A549 (cell line): ENCODE data around the gene KLHL22. TPM values are rescaled to one million over a fixed set of nuclear protein-coding genes. Genes with fewer than 3 reads are reported as not detected.

Experiments
- ATAC-seq, 2 experiments: fragments of 200-7000 bp in 1 of 2; fragments of >200 bp in 1 of 2; cut with Nextera tagmentation in 1 of 2; cut with Tn5 transposase in 1 of 2; 3 replicates each; pipeline versions ENCODE4 v1.8.0 to v1.9.1; 2018 to 2020; ENCODE audit warnings: mild to moderate bottlenecking in 1 of 2, moderate library complexity in 1 of 2
- CTCF ChIA-PET: fragments of 300-600 bp; sonication (Branson Sonifier 250); formaldehyde crosslinking; extraction: SDS; loops from one replicate; lab custom pipeline; 2021; ENCODE audit warnings: antibody characterized with exemption, inconsistent platforms; lab: Yijun Ruan, JAX
- POLR2A ChIA-PET: fragments of 350-600 bp; formaldehyde crosslinking; extraction: SDS; loops from one replicate; lab custom pipeline; 2021; ENCODE audit warnings: antibody characterized with exemption, inconsistent platforms; lab: Yijun Ruan, JAX
- DNase-seq, 2 experiments: peaks; one replicate each; pipeline versions ENCODE4 v3.0.0 to v3.0.0-alpha.2; 2011 to 2016; ENCODE audit warnings: low read depth in 1 of 2, low spot score in 1 of 2
- FAIRE-seq: peaks from 2 replicates; lab custom pipeline; 2011; peaks lifted over from hg19 to GRCh38; lab: Jason Lieb, UNC
- H3K27ac ChIP-seq, 2 experiments: fragments of >200 bp; sonication (Bioruptor Twin); formaldehyde crosslinking; 3 replicates each; pipeline ENCODE4 v1.5.1; 2016 to 2017
- H3K4me1 ChIP-seq: fragments of >200 bp; sonication (Bioruptor Twin); formaldehyde crosslinking; 3 replicates; pipeline ENCODE4 v1.6.1; 2016
- H3K4me2 ChIP-seq: fragments of >200 bp; sonication (Bioruptor Twin); formaldehyde crosslinking; 3 replicates; pipeline ENCODE4 v1.6.1; 2016
- H3K4me3 ChIP-seq: fragments of >200 bp; sonication (Bioruptor Twin); formaldehyde crosslinking; 3 replicates; pipeline ENCODE4 v1.5.1; 2016
- H3K9me3 ChIP-seq: fragments of >200 bp; sonication (Bioruptor Twin); formaldehyde crosslinking; 3 replicates; pipeline ENCODE4 v1.6.1; 2016
- BHLHE40 ChIP-seq: IDR thresholded peaks from 2 replicates; pipeline ENCODE4 v1.6.1; 2012; ENCODE audit warnings: low read depth, low read length, inconsistent platforms
- CBX2 ChIP-seq: fragments of 200-600 bp; sonication (generic); IDR thresholded peaks from 2 replicates; pipeline ENCODE4 v1.6.1; 2016; ENCODE audit warnings: low read depth, mild to moderate bottlenecking, borderline replicate concordance
- CHD2 ChIP-seq: fragments of 150-350 bp; IDR thresholded peaks from 2 replicates; pipeline ENCODE4 v1.6.1; 2014; ENCODE audit warnings: low read length; ENCODE audit not compliant: partially characterized antibody
- CHD4 ChIP-seq: fragments of 200-600 bp; sonication (generic); IDR thresholded peaks from 2 replicates; pipeline ENCODE4 v1.6.1; 2016; ENCODE audit warnings: antibody characterized with exemption, mild to moderate bottlenecking, borderline replicate concordance
- CTCF ChIP-seq: fragments of >200 bp; sonication (Bioruptor Twin); formaldehyde crosslinking; IDR thresholded peaks from 3 replicates; pipeline ENCODE4 v1.5.1; 2016
- EHMT2 ChIP-seq: fragments of 200-600 bp; sonication (generic); IDR thresholded peaks from 2 replicates; pipeline ENCODE4 v1.6.1; 2016; ENCODE audit warnings: antibody characterized with exemption, low read depth, mild to moderate bottlenecking, moderate library complexity
- ESRRA ChIP-seq: fragments of 150-350 bp; IDR thresholded peaks from 2 replicates; pipeline ENCODE4 v1.6.1; 2014; ENCODE audit warnings: mild to moderate bottlenecking, low read length, borderline replicate concordance
- FOSB ChIP-seq: fragments of 250-450 bp; sonication (Bioruptor Pico); IDR thresholded peaks from 2 replicates; pipeline ENCODE4 v1.5.0; 2020; ENCODE audit warnings: mild to moderate bottlenecking, moderate library complexity
- FOSL2 ChIP-seq, 2 experiments: fragments of 450-650 bp in 1 of 2; fragments of >200 bp in 1 of 2; sonication (Bioruptor Twin) in 1 of 2; formaldehyde crosslinking; IDR thresholded peaks; 2 replicates each; pipeline versions ENCODE4 v1.5.0 to v1.6.1; 2016 to 2020; ENCODE audit warnings: mild to moderate bottlenecking in 1 of 2, moderate library complexity in 1 of 2
- FOXS1 ChIP-seq: fragments of 250-450 bp; sonication (Bioruptor Pico); IDR thresholded peaks from 2 replicates; pipeline ENCODE4 v1.5.0; 2020; ENCODE audit warnings: mild to moderate bottlenecking, moderate library complexity
- HOXA7 ChIP-seq: fragments of 250-450 bp; sonication (Bioruptor Pico); IDR thresholded peaks from 2 replicates; pipeline ENCODE4 v1.5.0; 2020; ENCODE audit warnings: mild to moderate bottlenecking, moderate library complexity
- KDM1A ChIP-seq: fragments of 200-600 bp; sonication (generic); IDR thresholded peaks from 2 replicates; pipeline ENCODE4 v1.6.1; 2016; ENCODE audit warnings: low read depth, mild to moderate bottlenecking
- MAZ ChIP-seq: fragments of 150-350 bp; IDR thresholded peaks from 2 replicates; pipeline ENCODE4 v1.6.1; 2014; ENCODE audit warnings: antibody characterized with exemption, low read depth, low read length, borderline replicate concordance
- MYC ChIP-seq: IDR thresholded peaks from 2 replicates; pipeline ENCODE4 v1.6.1; 2012; ENCODE audit warnings: mild to moderate bottlenecking, inconsistent platforms, low read length, improper control_type of control experiment, borderline replicate concordance
- POLR2AphosphoS2 ChIP-seq: conservative IDR thresholded peaks from 2 replicates; pipeline ENCODE4 v1.6.1; 2012; ENCODE audit warnings: low read length, improper control_type of control experiment, inconsistent platforms
- RAD21 ChIP-seq, 2 experiments: fragments of >200 bp in 1 of 2; sonication (Bioruptor Twin) in 1 of 2; formaldehyde crosslinking in 1 of 2; IDR thresholded peaks in 1 of 2; conservative IDR thresholded peaks in 1 of 2; 2 replicates in 1 of 2; 3 replicates in 1 of 2; pipeline ENCODE4 v1.6.1; 2012 to 2018; ENCODE audit warnings: inconsistent platforms in 1 of 2
- RARB ChIP-seq: fragments of 250-450 bp; sonication (Bioruptor Pico); IDR thresholded peaks from 2 replicates; pipeline ENCODE4 v1.8.0; 2021; ENCODE audit warnings: mild to moderate bottlenecking, moderate library complexity
- RCOR1 ChIP-seq: fragments of 150-350 bp; IDR thresholded peaks from 2 replicates; pipeline ENCODE4 v1.6.1; 2014; ENCODE audit warnings: antibody characterized with exemption, low read length, low read depth
- WGBS: methylation state at CpG from one replicate; pipeline ENCODE4 v1.1.6; 2017; ENCODE audit errors: missing lambda C conversion rate; 5-methylcytosine and 5-hydroxymethylcytosine counted together
- polyA plus RNA-seq, 4 experiments: library from polyadenylated mRNA; depleted of rRNA in 3 of 4; stranded (reverse); fragments of >200 nt; fragmentation: RNase III in 1 of 4; extraction: RNeasy Plus Mini Kit Qiagen cat#74134 plus additional on column Dnase treatment in 1 of 4; gene quantifications; 2 replicates in 3 of 4; 3 replicates in 1 of 4; pipeline ENCODE4 v1.2.3, GENCODE V29; 2011 to 2017
- TF ChIP-seq, protein P1 (sequence below): fragments of >200 bp; sonication (Bioruptor Twin); formaldehyde crosslinking; IDR thresholded peaks from 3 replicates; pipeline ENCODE4 v1.6.1; 2016
- TF ChIP-seq, protein P2 (sequence below): fragments of 250-450 bp; sonication (Bioruptor Pico); IDR thresholded peaks from 2 replicates; pipeline ENCODE4 v1.5.0; 2020; ENCODE audit warnings: low read depth, mild to moderate bottlenecking, moderate library complexity
- TF ChIP-seq, protein P3 (sequence below): IDR thresholded peaks from 2 replicates; pipeline ENCODE4 v1.6.1; 2012
- TF ChIP-seq, protein P4 (sequence below): fragments of 150-350 bp; IDR thresholded peaks from 2 replicates; pipeline ENCODE4 v1.6.1; 2014; ENCODE audit warnings: low read depth, mild to moderate bottlenecking, low read length

Gene KLHL22
- polyA plus RNA-seq, 2 of the 4 experiments (the other 2 are of a cell fraction) = 11.7 TPM

GRCh38 chr22:20516399-20516798 is 20.8 kb upstream of the KLHL22 start (continued):
- TF ChIP-seq, protein P1, sequence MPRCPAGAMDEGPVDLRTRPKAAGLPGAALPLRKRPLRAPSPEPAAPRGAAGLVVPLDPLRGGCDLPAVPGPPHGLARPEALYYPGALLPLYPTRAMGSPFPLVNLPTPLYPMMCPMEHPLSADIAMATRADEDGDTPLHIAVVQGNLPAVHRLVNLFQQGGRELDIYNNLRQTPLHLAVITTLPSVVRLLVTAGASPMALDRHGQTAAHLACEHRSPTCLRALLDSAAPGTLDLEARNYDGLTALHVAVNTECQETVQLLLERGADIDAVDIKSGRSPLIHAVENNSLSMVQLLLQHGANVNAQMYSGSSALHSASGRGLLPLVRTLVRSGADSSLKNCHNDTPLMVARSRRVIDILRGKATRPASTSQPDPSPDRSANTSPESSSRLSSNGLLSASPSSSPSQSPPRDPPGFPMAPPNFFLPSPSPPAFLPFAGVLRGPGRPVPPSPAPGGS = no peak

DNA sequence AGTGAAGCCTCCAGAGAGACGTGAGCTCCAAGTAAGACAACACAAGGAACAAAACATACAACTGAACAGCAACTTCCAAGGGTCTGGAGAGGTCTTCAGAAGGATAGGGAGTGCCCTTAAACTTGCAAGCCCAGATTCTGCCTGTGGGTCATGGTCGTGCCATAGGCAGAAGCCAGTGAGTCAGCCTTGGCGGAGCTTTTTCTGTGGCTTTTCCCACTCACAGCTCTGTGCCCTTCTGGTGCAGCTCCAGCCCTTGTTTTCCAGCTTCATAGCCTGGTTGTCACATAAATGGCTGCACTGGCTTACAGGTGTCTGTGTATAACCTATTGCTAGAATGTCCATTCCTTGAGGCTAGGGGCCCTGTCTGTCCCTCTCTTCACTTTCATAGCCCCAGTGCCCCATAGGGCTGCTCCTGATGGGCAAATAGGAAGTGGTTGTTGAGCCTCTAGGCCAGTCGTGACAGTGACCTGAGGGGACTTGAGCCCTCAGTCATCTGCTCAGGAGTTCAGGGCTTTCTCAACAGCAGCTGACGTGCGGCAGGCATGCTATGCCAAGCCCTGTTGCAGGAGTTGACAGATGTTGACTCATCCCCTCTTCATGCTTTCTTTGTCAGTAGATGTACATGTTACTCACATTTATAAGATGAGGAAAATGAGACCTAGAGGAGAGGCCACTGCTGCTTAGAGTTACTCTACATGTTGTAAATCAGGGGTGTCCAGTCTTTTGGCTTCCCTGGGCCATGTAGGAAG is 19.2 kb upstream of the KLHL22 start:
- H3K27ac ChIP-seq = no peak overlapping the region
- POLR2A ChIA-PET = interaction anchor here (1.1 to 1.2 kb wide), 2 partner anchors 8 to 19 kb away, joined by 3 read pairs; partner anchors contain the start of gene KLHL22
- FAIRE-seq (no peak), ATAC-seq (peak; percentile 63 to 81), DNase-seq (peak in 1 of 2 experiments; percentile 31)
- H3K4me2 ChIP-seq = no peak overlapping the region
- WGBS = 16% methylated on average over 4 of the region's 6 CpGs
- CTCF ChIA-PET = interaction anchor here (1.0 to 1.9 kb wide), 5 partner anchors 9 to 53 kb away, joined by 3 to 9 read pairs (median 4); no protein-coding TSS in a partner anchor
- H3K9me3 ChIP-seq = no peaks in the 10 kb centered on the region
- no peak overlapping the region for H3K4me3 ChIP-seq
- TF ChIP-seq, protein P2, sequence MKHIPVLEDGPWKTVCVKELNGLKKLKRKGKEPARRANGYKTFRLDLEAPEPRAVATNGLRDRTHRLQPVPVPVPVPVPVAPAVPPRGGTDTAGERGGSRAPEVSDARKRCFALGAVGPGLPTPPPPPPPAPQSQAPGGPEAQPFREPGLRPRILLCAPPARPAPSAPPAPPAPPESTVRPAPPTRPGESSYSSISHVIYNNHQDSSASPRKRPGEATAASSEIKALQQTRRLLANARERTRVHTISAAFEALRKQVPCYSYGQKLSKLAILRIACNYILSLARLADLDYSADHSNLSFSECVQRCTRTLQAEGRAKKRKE (CRISPR knock-in tag) = no peak
- TF ChIP-seq ESRRA = no peak
- no peak for TF ChIP-seq RCOR1
- no peak for TF ChIP-seq CHD4
- no peak for TF ChIP-seq MYC
- no peak for TF ChIP-seq CBX2
- no peak for TF ChIP-seq BHLHE40
- TF ChIP-seq FOXS1 = no peak
- no peak for TF ChIP-seq RARB (CRISPR knock-in tag)
- H3K4me1 ChIP-seq = peaks cover 47% of the 10 kb centered on the region

GRCh38 chr22:20511578-20512229 is 16.1 kb upstream of the KLHL22 start:
- no peaks in the 10 kb centered on the region for H3K9me3 ChIP-seq
- ATAC-seq (no peak), FAIRE-seq (no peak), DNase-seq (no peak)
- H3K27ac ChIP-seq = peak overlapping the region in 1 of 2 experiments; percentile 40; a peak in 1 of 6 replicates
- H3K4me2 ChIP-seq = peak overlapping the region; percentile 99; the same call in 1 of the 3 replicates
- ChIA-PET POLR2A (interaction anchor here (1.2 kb wide), 1 partner anchor 19 kb away, joined by 5 read pairs; no protein-coding TSS in a partner anchor), CTCF (interaction anchor here (0.6 to 1.5 kb wide), 4 partner anchors 10 to 63 kb away, joined by 3 to 5 read pairs (median 4); no protein-coding TSS in a partner anchor)
- H3K4me1 ChIP-seq = peaks cover 55% of the 10 kb centered on the region
- 72% methylated on average over 3 of the region's 4 CpGs for WGBS
- no peak overlapping the region for H3K4me3 ChIP-seq
- TF ChIP-seq RARB (CRISPR knock-in tag) (no peak), RAD21 (conservative IDR thresholded peaks at IDR 0.05 in 1 of 2, IDR thresholded peaks at IDR 0.05 in 1 of 2) (no peak), FOSL2 (IDR thresholded peaks at IDR 0.05) (no peak), FOSL2 (CRISPR knock-in tag; IDR thresholded peaks at IDR 0.05) (no peak), RCOR1 (no peak), CHD2 (no peak), POLR2AphosphoS2 (no peak), ESRRA (no peak), EHMT2 (no peak), KDM1A (no peak), CTCF (no peak), MAZ (no peak), BHLHE40 (no peak), FOSB (CRISPR knock-in tag) (no peak), CBX2 (no peak), HOXA7 (CRISPR knock-in tag) (no peak)
- TF ChIP-seq, protein P3, sequence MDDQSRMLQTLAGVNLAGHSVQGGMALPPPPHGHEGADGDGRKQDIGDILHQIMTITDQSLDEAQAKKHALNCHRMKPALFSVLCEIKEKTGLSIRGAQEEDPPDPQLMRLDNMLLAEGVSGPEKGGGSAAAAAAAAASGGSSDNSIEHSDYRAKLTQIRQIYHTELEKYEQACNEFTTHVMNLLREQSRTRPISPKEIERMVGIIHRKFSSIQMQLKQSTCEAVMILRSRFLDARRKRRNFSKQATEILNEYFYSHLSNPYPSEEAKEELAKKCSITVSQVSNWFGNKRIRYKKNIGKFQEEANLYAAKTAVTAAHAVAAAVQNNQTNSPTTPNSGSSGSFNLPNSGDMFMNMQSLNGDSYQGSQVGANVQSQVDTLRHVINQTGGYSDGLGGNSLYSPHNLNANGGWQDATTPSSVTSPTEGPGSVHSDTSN = no peak
- TF ChIP-seq, protein P4, sequence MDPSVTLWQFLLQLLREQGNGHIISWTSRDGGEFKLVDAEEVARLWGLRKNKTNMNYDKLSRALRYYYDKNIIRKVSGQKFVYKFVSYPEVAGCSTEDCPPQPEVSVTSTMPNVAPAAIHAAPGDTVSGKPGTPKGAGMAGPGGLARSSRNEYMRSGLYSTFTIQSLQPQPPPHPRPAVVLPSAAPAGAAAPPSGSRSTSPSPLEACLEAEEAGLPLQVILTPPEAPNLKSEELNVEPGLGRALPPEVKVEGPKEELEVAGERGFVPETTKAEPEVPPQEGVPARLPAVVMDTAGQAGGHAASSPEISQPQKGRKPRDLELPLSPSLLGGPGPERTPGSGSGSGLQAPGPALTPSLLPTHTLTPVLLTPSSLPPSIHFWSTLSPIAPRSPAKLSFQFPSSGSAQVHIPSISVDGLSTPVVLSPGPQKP = no peak
